ENCODE results near the gene PPP2R5C. TPM values are rescaled to one million over a fixed set of nuclear protein-coding genes. Genes with fewer than 3 reads are reported as not detected.

PPP2R5C gene
- total and polyA plus RNA-seq, 9 of the 15 experiments (the other 6 are each of a cell fraction or from before 2014, with no cell fraction given) = 284 to 617 (median 395) TPM

DNA sequence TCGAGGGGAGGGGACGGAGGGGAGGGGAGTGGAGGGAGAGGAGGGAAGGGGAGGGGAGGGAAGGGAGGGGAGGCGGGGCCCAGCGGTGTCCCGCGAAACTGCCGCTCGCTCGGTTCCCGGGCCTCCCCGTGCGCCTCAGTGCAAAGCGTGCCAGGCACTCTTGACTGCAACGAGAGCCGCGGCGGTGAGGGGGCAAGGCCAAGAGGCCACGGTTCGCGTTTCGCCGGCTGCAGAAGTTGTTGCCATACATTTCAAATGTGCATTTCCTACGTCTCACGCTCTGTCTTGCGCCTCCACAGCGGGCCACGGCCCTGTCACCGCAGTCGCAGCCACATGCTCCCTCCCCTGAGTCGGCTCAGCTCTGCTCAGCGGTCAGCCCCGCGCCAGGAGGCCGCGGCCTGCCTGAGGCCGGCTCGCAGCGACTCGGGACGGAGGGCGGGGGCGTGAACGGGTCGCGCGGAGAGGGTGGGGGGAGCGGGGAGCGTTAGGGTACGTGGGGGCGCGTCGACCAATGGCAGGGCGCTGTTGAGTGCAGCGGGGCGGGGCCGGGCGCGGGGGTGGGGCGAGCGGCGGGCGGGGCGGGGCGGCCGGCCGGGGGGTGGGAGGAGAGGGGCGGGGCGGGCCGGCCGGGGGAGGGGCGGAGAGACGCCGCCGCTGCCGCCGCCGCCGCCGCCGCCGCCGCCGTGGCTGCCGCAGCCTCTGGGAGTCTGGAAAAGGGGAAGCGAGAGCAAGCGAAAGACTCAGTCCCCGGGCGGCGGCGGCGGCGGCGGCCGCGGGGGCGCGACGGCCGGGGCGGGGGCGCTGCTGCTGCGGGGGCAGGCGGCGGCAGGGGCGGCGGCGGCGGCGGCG, at the start of gene PPP2R5C (continued):
- TF ChIP-seq THAP7 (CRISPR knock-in tag; IDR thresholded peaks at IDR 0.05) (0 out of 2 replicates have a peak, but pooled peaks have one; percentile 27), TEAD2 (tag; IDR thresholded peaks at IDR 0.05) (no peak), ZBTB7A (IDR thresholded peaks at IDR 0.05; ENCODE audit: borderline replicate concordance, control insufficient read depth, low read depth, low read length) (peak; percentile 62; the same call in 1 of the 2 replicates), ARID4B (CRISPR knock-in tag; IDR thresholded peaks at IDR 0.05) (peak; percentile 81), YY1 (IDR thresholded peaks at IDR 0.05; ENCODE audit: borderline replicate concordance in 1 of 3, control insufficient read depth in 1 of 3, extremely low read depth in 1 of 3, insufficient read depth in 3 of 3, insufficient read length in 1 of 3, insufficient replicate concordance in 2 of 3, low read depth in 1 of 3, low read length in 2 of 3) (peak in 1 of 3 experiments; percentile 41), PHF20 (IDR thresholded peaks at IDR 0.05; ENCODE audit: partially characterized antibody) (peak; percentile 46), SPI1 (IDR thresholded peaks at IDR 0.05; ENCODE audit: borderline replicate concordance, low read depth, low read length) (peak; percentile 53; the same call in 1 of the 2 replicates), POLR2AphosphoS2 (IDR thresholded peaks at IDR 0.05; ENCODE audit: low read length) (no peak; the same call in 1 of the 2 replicates), MLLT1 (IDR thresholded peaks at IDR 0.05) (peak; percentile 79 to 90; a peak in 3 of 4 replicates), NRF1 (conservative IDR thresholded peaks at IDR 0.05 in 1 of 2, IDR thresholded peaks at IDR 0.05 in 1 of 2) (peak; percentile 50 to 60), RBFOX2 (IDR thresholded peaks at IDR 0.05; ENCODE audit: low read depth, low read length) (peak; percentile 81), HNRNPL (IDR thresholded peaks at IDR 0.05; ENCODE audit: low read depth, low read length) (peak; percentile 42; the same call in 1 of the 2 replicates), BRD4 (IDR thresholded peaks at IDR 0.05) (peak; percentile 70; the same call in 1 of the 2 replicates), TRIM24 (IDR thresholded peaks at IDR 0.05) (peak in 1 of 2 experiments; percentile 42; a peak in 1 of 4 replicates)
- TF ChIP-seq, protein P1, sequence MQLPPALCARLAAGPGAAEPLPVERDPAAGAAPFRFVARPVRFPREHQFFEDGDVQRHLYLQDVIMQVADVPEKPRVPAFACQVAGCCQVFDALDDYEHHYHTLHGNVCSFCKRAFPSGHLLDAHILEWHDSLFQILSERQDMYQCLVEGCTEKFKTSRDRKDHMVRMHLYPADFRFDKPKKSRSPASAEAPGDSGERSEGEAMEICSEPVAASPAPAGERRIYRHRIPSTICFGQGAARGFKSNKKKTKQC (CRISPR knock-in tag; IDR thresholded peaks at IDR 0.05) = peak; percentile 75
- TF ChIP-seq, protein P2, sequence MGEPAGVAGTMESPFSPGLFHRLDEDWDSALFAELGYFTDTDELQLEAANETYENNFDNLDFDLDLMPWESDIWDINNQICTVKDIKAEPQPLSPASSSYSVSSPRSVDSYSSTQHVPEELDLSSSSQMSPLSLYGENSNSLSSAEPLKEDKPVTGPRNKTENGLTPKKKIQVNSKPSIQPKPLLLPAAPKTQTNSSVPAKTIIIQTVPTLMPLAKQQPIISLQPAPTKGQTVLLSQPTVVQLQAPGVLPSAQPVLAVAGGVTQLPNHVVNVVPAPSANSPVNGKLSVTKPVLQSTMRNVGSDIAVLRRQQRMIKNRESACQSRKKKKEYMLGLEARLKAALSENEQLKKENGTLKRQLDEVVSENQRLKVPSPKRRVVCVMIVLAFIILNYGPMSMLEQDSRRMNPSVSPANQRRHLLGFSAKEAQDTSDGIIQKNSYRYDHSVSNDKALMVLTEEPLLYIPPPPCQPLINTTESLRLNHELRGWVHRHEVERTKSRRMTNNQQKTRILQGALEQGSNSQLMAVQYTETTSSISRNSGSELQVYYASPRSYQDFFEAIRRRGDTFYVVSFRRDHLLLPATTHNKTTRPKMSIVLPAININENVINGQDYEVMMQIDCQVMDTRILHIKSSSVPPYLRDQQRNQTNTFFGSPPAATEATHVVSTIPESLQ (CRISPR knock-in tag; IDR thresholded peaks at IDR 0.05) = peak; percentile 51; the same call in 1 of the 2 replicates
